Frontal cortex (tissue), 4 donors: ENCODE measurements around the gene TPRG1. TPM values are rescaled to one million over a fixed set of nuclear protein-coding genes. Genes with fewer than 3 reads are reported as not detected.

Experiments used
- DNase-seq, 2 donors: peaks; one replicate each; pipeline ENCODE4 v3.0.0; 2012; ENCODE audit warnings: low spot score in 2 of 2
- FAIRE-seq: peaks from 2 replicates; lab custom pipeline; 2012; peaks lifted over from hg19 to GRCh38; lab: Jason Lieb, UNC
- total RNA-seq: library from RNA; depleted of rRNA; stranded (reverse); fragments of >200 nt; gene quantifications from one replicate; pipeline ENCODE4 v1.2.3, GENCODE V29; 2014
- donor health status: control.
- donor health status: control.
- donor health status: control.

The TPRG1 gene
- total RNA-seq, 1 donor from 2014 or later = 1.2 TPM

GRCh38 chr3:189338366-189338765, 166.6 kb downstream of the TPRG1 start:
- FAIRE-seq (no peak), DNase-seq (no peak)

- DNase-seq (no peak), FAIRE-seq (no peak)
Observed at GRCh38 chr3:189339996-189340395, 168.2 kb downstream of the TPRG1 start.

- FAIRE-seq (no peak), DNase-seq (no peak)
Observed at GRCh38 chr3:189340680-189341460, 169.1 kb downstream of the TPRG1 start.

- no peak for DNase-seq
- FAIRE-seq = no peak
Observed at GRCh38 chr3:189342811-189343210, 171.0 kb downstream of the TPRG1 start.

GRCh38 chr3:189344996-189345395, 173.2 kb downstream of the TPRG1 start:
- FAIRE-seq = no peak
- DNase-seq = no peak

GRCh38 chr3:189349772-189350171, 178.0 kb downstream of the TPRG1 start:
- DNase-seq = no peak
- FAIRE-seq = no peak

- DNase-seq (no peak), FAIRE-seq (no peak)
Observed at GRCh38 chr3:189353318-189353965, 181.7 kb downstream of the TPRG1 start.

GRCh38 chr3:189353988-189354889, 182.5 kb downstream of the TPRG1 start:
- DNase-seq = no peak
- FAIRE-seq = no peak

GRCh38 chr3:189355115-189355480, 183.3 kb downstream of the TPRG1 start:
- no peak for FAIRE-seq
- no peak for DNase-seq

GRCh38 chr3:189355481-189356201, 183.9 kb downstream of the TPRG1 start:
- no peak for DNase-seq
- no peak for FAIRE-seq

GRCh38 chr3:189360291-189360690, 188.5 kb downstream of the TPRG1 start:
- no peak for FAIRE-seq
- no peak for DNase-seq

- no peak for FAIRE-seq
- DNase-seq = no peak
Observed at GRCh38 chr3:189361103-189361835, 189.5 kb downstream of the TPRG1 start.

GRCh38 chr3:189363590-189364255, 192.0 kb downstream of the TPRG1 start:
- FAIRE-seq (no peak), DNase-seq (peak in 1 of 2 donors; percentile 10)

GRCh38 chr3:189365609-189366564, 194.1 kb downstream of the TPRG1 start:
- FAIRE-seq (no peak), DNase-seq (no peak)

GRCh38 chr3:189368384-189368783, 196.6 kb downstream of the TPRG1 start:
- FAIRE-seq (no peak), DNase-seq (no peak)

- no peak for FAIRE-seq
- no peak for DNase-seq
Observed at GRCh38 chr3:189369636-189370035, 197.9 kb downstream of the TPRG1 start.

GRCh38 chr3:189372243-189372642, 200.5 kb downstream of the TPRG1 start:
- FAIRE-seq = no peak
- no peak for DNase-seq
